NCI-H2227 (cell line): ENCODE measurements around the gene DHTKD1.
"Not testable (repeated sequence)": the region's sequence is repeated elsewhere in the genome, so short reads cannot be mapped to it uniquely, and the experiment has no call there.

Source experiments
- DNase-seq: peaks from one replicate; lab custom pipeline; 2025; ENCODE audit not compliant: unreplicated experiment; lab: John Stamatoyannopoulos, UW

Gene DHTKD1

DNA sequence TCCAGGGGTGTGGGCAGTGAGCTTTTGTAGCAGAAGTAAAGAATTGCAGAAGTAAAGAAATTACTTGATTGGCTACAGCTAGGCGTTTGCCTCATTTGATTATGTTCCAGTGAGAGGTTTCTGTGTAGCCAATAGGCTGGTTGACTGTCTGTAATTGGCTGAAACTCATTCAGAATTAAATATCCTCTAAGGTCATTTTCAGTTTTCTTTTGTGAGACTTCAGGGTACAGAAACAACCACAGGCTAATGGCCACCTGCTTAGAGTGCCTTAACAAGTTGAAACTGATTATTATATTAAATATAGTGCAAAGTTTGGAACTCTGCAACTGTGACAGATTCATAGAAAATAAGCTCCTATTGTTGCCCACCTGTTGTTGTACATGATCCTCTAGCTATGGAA lies 71.3 kb downstream of the DHTKD1 start:
- DNase-seq = no peak

DNA sequence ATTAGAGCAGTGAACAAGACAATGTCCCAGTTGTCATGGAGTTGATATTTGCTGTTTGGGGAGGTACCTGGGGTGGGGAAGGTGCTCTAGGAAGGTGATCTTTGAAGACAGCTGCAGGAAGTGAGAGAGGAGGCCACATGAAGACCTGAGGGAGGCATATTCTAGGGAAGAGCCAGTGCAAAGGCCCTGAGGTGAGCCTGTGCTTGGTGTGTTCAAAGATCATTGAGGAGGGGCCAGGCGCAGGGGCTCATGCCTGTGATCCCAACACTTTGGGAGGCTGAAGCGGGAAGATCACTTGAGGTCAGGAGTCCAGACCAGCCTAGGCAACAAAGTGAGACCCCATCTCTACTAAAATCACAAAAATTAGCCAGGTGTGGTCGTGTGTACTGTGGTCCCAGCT lies 75.8 kb downstream of the DHTKD1 start:
- no peak for DNase-seq

- no peak for DNase-seq
Measured at GRCh38 chr10:12150163-12150562, 81.4 kb downstream of the DHTKD1 start.

GRCh38 chr10:12154516-12154915 lies 85.8 kb downstream of the DHTKD1 start:
- no peak for DNase-seq

DNA sequence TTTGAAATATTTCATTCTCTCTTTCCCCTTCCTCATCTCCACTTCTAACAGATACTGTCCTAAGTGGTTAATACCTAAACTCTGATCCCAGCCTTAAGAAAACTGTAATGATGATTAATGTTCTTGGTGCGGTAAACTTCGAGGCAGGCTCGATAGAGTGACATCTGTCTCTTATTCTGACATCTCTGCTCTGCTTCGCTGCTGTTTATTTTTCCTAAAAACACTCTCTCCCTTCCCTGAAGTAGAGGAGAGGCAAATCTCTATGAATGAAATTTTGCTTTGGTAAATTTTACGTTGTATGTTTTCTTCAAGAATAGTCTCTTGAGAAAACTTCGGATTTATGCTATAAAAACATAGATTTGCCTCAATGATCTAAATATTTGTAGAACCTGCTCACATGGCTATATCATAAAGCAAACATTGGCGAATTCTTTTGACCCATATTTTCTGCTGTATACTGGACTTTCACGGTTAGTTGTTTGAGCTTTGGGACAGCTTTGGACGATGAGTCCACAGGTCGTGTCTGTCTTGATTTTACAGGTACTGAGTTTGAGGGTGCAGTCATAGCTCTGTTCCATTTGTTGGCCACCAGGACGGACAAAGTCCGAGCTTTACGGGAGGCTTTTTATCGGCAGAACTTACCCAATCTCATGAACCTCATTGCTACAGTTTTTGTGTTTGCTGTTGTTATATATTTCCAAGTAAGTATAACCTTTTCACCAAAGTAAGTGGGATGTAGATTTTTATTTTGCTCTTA lies 87.8 kb downstream of the DHTKD1 start:
- no peak for DNase-seq

DNA sequence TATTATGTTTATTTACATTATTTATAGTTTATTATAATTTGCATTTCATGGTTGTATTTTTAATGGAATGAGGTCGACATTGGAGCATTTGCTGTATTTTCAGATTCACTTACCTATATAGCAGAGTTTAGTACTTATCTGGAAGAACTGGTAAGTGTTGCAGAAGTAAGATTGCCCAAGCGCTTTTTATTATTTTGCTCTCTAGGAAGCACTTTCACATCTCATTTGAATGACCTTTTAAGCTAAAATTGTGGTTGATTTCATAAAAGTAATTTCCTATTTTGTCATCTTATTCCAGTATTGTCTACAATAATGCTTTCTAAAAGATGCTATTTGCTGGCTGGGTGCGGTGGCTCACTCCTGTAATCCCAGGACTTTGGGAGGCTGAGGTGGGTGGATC lies 89.4 kb downstream of the DHTKD1 start:
- DNase-seq = no peak

- DNase-seq = no peak
Measured at GRCh38 chr10:12160664-12161063, 91.9 kb downstream of the DHTKD1 start.

- DNase-seq = no peak
Measured at GRCh38 chr10:12162927-12163326, 94.2 kb downstream of the DHTKD1 start.

DNA sequence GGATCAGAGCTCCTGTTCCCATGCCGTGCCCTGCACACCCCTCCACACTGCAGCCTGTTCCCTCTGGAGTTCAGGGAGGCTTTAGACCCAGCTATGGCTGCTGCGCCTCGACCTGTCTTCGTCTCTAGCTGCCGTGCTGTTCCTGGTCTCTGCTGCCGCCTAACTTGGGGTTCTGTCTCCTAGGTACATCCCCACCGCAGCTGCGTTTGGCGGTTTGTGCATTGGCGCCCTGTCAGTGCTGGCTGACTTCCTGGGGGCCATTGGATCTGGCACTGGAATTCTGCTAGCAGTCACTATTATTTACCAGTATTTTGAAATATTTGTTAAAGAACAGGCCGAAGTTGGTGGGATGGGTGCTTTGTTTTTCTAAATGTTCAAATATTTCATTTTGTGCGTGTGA lies 95.3 kb downstream of the DHTKD1 start:
- no peak for DNase-seq

- DNase-seq = no peak
Measured at GRCh38 chr10:12165036-12165435, 96.3 kb downstream of the DHTKD1 start.

- DNase-seq = no peak
Measured at GRCh38 chr10:12165999-12166775, 97.4 kb downstream of the DHTKD1 start.

DNA sequence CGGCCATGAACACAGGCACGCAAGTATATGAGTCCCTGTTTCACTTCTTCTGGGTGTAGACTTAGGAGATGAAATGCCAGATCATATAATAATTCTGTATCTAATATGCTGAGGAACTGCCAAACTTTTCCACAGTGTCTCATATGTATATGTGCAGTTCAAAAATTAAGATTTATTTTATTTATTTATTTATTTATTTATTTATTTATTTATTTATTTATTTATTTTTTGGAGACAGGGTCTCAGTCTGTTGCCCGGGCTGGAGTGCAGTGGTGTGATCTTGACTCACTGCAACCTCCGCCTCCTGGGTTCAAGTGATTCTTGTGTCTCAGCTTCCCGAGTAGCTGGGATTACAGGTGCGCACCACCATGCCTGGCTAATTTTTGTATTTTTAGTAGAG lies 102.8 kb downstream of the DHTKD1 start:
- not testable (repeated sequence) for DNase-seq
